Keratinocyte (primary cell): ENCODE results near the gene DLG4. TPM values are rescaled to one million over a fixed set of nuclear protein-coding genes. Genes with fewer than 3 reads are reported as not detected.
"Not testable (repeated sequence)": the region's sequence is repeated elsewhere in the genome, so short reads cannot be mapped to it uniquely, and the experiment has no call there.

Experiments
- DNase-seq: peaks from one replicate; pipeline ENCODE4 v3.0.0-alpha.2; 2011; ENCODE audit warnings: low read depth, missing footprints, low spot score
- FAIRE-seq: peaks from 2 replicates; lab custom pipeline; 2011; peaks lifted over from hg19 to GRCh38; lab: Jason Lieb, UNC
- H2AFZ ChIP-seq: 2 replicates; pipeline ENCODE4 v1.6.0; 2012; ENCODE audit warnings: low read length, control low read depth, inconsistent platforms; ENCODE audit not compliant: control insufficient read depth
- H3K27ac ChIP-seq: 2 replicates; pipeline ENCODE4 v1.5.1; 2011; ENCODE audit warnings: low read length; ENCODE audit not compliant: control insufficient read depth, insufficient read depth
- H3K27me3 ChIP-seq: 3 replicates; pipeline ENCODE4 v1.6.0; 2011; ENCODE audit warnings: low read length; ENCODE audit not compliant: control insufficient read depth, insufficient read depth; ENCODE audit errors: extremely low read depth
- H3K36me3 ChIP-seq, 2 experiments: 2 replicates in 1 of 2; 3 replicates in 1 of 2; pipeline ENCODE4 v1.5.1; 2011; ENCODE audit warnings: low read length in 2 of 2, mild to moderate bottlenecking in 1 of 2; ENCODE audit not compliant: control insufficient read depth in 2 of 2, insufficient read depth in 2 of 2; ENCODE audit errors: extremely low read depth in 1 of 2
- H3K4me1 ChIP-seq: 3 replicates; pipeline ENCODE4 v1.5.1; 2011; ENCODE audit warnings: low read length; ENCODE audit not compliant: control insufficient read depth, insufficient read depth; ENCODE audit errors: extremely low read depth
- H3K4me2 ChIP-seq: 3 replicates; pipeline ENCODE4 v1.6.0; 2011; ENCODE audit warnings: low read depth, low read length; ENCODE audit not compliant: control insufficient read depth, insufficient read depth; ENCODE audit errors: extremely low read depth
- H3K4me3 ChIP-seq, 3 experiments: fragments of 200-600 bp in 1 of 3; sonication (generic) in 1 of 3; 2 replicates in 2 of 3; 3 replicates in 1 of 3; pipeline ENCODE4 v1.5.1; 2011 to 2016; ENCODE audit warnings: low read length in 3 of 3, mild to moderate bottlenecking in 3 of 3, control low read depth in 2 of 3, inconsistent platforms in 1 of 3, low read depth in 1 of 3, mixed read lengths in 1 of 3, mixed run types in 1 of 3, moderate library complexity in 1 of 3; ENCODE audit not compliant: control insufficient read depth in 2 of 3, insufficient read depth in 2 of 3; ENCODE audit errors: extremely low read depth in 1 of 3
- H3K79me2 ChIP-seq: 2 replicates; pipeline ENCODE4 v1.6.0; 2012; ENCODE audit warnings: low read length; ENCODE audit not compliant: control insufficient read depth, insufficient read depth
- H3K9ac ChIP-seq: 3 replicates; pipeline ENCODE4 v1.6.0; 2011; ENCODE audit warnings: low read length; ENCODE audit not compliant: control insufficient read depth, insufficient read depth; ENCODE audit errors: extremely low read depth
- H3K9me1 ChIP-seq: 3 replicates; pipeline ENCODE4 v1.6.0; 2011; ENCODE audit warnings: low read length; ENCODE audit not compliant: control insufficient read depth, insufficient read depth; ENCODE audit errors: extremely low read depth
- H3K9me3 ChIP-seq: 2 replicates; pipeline ENCODE4 v1.5.1; 2012; ENCODE audit warnings: low read depth, low read length; ENCODE audit not compliant: control insufficient read depth
- H4K20me1 ChIP-seq: 3 replicates; pipeline ENCODE4 v1.6.0; 2011; ENCODE audit warnings: low read length; ENCODE audit not compliant: control insufficient read depth, insufficient read depth; ENCODE audit errors: extremely low read depth
- CTCF ChIP-seq, 3 experiments: IDR thresholded peaks in 1 of 3; conservative IDR thresholded peaks in 1 of 3; optimal IDR thresholded peaks in 1 of 3; 2 replicates in 2 of 3; 3 replicates in 1 of 3; pipeline versions ENCODE3 to v1.5.1; 2011; ENCODE audit warnings: low read length in 3 of 3, mild to moderate bottlenecking in 3 of 3, moderate library complexity in 2 of 3, control low read depth in 1 of 3, inconsistent platforms in 1 of 3; ENCODE audit not compliant: insufficient read depth in 2 of 3; ENCODE audit errors: extremely low read depth in 1 of 3
- EZH2 ChIP-seq: IDR thresholded peaks from one replicate; pipeline ENCODE4 v1.6.1; 2012; ENCODE audit warnings: inconsistent platforms, mild to moderate bottlenecking, low read length, moderate library complexity
- dilution Hi-C: fragments of 300-500 bp; cut with MboI; formaldehyde crosslinking; loops from one replicate; pipeline ENCODE4 v1.7.0; 2020; ENCODE audit warnings: low sequenced_read_pairs; ENCODE audit not compliant: extremely low pct_ligation_motif_present
- polyA plus RNA-seq, 5 experiments: library from polyadenylated mRNA; depleted of rRNA in 3 of 5; stranded (reverse) in 3 of 5; stranded (forward) in 1 of 5; unstranded in 1 of 5; fragments of >200 nt; gene quantifications; 1 replicate in 1 of 5; 2 replicates in 3 of 5; 3 replicates in 1 of 5; pipeline versions ENCODE4 v1.2.1 to v1.2.3, GENCODE V29; 2011 to 2012; ENCODE audit warnings: missing spikeins in 2 of 5, low read depth in 1 of 5, low replicate concordance in 1 of 5

The DLG4 gene
- polyA plus RNA-seq, 1 donor (not counting 4 experiments of a cell fraction or from before 2014, with no cell fraction given) = 4.5 TPM

GRCh38 chr17:7184091-7184488 lies 35.5 kb downstream of the DLG4 start:
- Histone ChIP-seq H3K9me1 (no peaks in the 10 kb centered on the region), H3K4me2 (no peak overlapping the region), H3K9me3 (no peaks in the 10 kb centered on the region), H3K79me2 (no peaks in the 10 kb centered on the region), H2AFZ (no peak overlapping the region), H3K36me3 (no peaks in the 10 kb centered on the region), H3K4me1 (no peaks in the 10 kb centered on the region), H3K27ac (no peak overlapping the region), H4K20me1 (no peaks in the 10 kb centered on the region), H3K4me3 (no peak overlapping the region), H3K27me3 (peaks cover 3% of the 10 kb centered on the region), H3K9ac (no peak overlapping the region)
- no peak for DNase-seq
- dilution Hi-C loops = no loop called here
- no peak for FAIRE-seq
- no peak for TF ChIP-seq EZH2
- no peak for TF ChIP-seq CTCF (optimal IDR thresholded peaks at IDR 0.05 in 1 of 3, IDR thresholded peaks at IDR 0.05 in 1 of 3, conservative IDR thresholded peaks at IDR 0.05 in 1 of 3; ENCODE audit: extremely low read depth in 1 of 3, insufficient read depth in 2 of 3, low read length in 3 of 3)

DNA sequence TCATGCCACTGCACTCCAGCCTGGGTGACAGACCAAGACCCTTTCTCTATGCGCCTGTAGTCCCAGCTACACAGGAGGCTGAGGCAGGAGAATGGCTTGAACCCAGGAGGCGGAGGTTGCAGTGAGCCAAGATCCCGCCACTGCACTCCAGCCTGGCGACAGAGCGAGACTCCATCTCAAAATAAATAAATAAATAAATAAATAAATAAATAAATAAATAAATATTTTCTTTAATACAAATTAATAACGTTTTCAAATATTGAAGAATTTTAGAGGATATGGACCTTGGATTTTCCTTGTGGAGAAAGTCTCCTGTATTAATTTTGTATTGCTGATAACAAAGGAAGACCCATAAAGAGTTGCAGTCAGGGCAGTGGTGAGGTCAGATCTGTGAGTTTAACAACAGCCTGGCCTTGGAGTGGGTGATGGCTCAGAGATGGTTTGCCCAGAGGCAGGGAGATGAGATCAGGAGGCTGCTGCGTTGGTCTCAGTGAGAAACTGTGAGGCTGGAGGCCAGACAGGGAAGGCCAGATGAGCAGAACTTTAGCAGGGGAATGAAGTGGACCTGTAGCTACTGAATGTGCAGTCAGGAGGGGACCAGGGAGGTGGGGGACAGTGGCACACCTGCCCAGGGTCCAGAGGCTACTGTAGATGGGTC lies 36.1 kb downstream of the DLG4 start:
- Histone ChIP-seq H3K9me3 (no peaks in the 10 kb centered on the region), H3K27me3 (peaks cover 3% of the 10 kb centered on the region), H3K27ac (no peak overlapping the region), H3K9me1 (no peaks in the 10 kb centered on the region), H2AFZ (no peak overlapping the region), H3K36me3 (no peaks in the 10 kb centered on the region), H3K4me1 (no peaks in the 10 kb centered on the region), H4K20me1 (no peaks in the 10 kb centered on the region), H3K4me3 (no peak overlapping the region), H3K9ac (no peak overlapping the region), H3K4me2 (no peak overlapping the region), H3K79me2 (no peaks in the 10 kb centered on the region)
- no peak for FAIRE-seq
- dilution Hi-C loops = no loop called here
- DNase-seq = no peak
- TF ChIP-seq EZH2 = no peak
- no peak for TF ChIP-seq CTCF (optimal IDR thresholded peaks at IDR 0.05 in 1 of 3, IDR thresholded peaks at IDR 0.05 in 1 of 3, conservative IDR thresholded peaks at IDR 0.05 in 1 of 3; ENCODE audit: extremely low read depth in 1 of 3, insufficient read depth in 2 of 3, low read length in 3 of 3)

- H3K36me3 ChIP-seq, DNase-seq, H3K9me1 ChIP-seq, H3K9ac ChIP-seq, H3K4me2 ChIP-seq, H3K4me3 ChIP-seq, H4K20me1 ChIP-seq, H2AFZ ChIP-seq, dilution Hi-C loops, H3K27ac ChIP-seq, FAIRE-seq, H3K4me1 ChIP-seq, H3K9me3 ChIP-seq, H3K79me2 ChIP-seq: not testable (repeated sequence)
- peaks cover 15% of the 10 kb centered on the region for H3K27me3 ChIP-seq
Observed at GRCh38 chr17:7182101-7182500, 37.5 kb downstream of the DLG4 start.
